Measurements from ENCODE around the gene RASA1.

The RASA1 gene

DNA sequence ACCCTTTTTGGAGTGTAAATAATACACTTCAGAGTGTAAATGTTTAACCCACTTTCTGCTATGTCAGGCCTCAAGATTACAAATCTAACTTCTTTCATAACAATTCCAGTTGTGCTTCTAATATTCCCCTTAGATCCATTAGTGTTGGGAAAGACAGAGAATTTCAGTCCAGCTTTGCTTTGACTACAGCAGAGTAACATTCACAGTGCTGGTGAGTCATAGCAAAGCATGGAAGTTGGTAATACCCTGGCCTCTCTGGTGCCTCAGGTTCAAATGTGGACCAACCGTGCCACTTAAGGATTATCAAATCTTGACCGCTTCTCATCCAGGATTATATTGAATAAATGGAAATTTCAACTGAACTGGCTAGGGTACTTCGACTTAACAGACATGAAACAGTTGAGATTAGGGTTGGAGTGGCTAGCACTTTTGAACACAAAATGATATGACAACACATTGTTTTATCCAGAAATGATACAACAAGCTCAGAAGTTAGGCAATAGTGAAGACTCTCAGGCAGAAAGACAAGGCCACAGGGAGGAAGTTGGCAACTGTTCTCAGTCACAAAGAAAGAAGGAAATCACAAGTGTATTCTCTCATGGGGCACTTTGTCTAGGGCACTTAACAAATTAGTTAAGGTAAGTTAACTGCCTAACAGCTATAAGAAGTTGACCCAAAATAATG, 24.4 kb upstream of the RASA1 start:
- in situ Hi-C loops (cut with MboI; ENCODE audit: low pct_unique_long_range_greater_than_20kb, low sequenced_read_pairs, unreplicated experiment) = no loop called here
- no peak for DNase-seq (ENCODE audit: low spot score)
- TF ChIP-seq, protein P1, sequence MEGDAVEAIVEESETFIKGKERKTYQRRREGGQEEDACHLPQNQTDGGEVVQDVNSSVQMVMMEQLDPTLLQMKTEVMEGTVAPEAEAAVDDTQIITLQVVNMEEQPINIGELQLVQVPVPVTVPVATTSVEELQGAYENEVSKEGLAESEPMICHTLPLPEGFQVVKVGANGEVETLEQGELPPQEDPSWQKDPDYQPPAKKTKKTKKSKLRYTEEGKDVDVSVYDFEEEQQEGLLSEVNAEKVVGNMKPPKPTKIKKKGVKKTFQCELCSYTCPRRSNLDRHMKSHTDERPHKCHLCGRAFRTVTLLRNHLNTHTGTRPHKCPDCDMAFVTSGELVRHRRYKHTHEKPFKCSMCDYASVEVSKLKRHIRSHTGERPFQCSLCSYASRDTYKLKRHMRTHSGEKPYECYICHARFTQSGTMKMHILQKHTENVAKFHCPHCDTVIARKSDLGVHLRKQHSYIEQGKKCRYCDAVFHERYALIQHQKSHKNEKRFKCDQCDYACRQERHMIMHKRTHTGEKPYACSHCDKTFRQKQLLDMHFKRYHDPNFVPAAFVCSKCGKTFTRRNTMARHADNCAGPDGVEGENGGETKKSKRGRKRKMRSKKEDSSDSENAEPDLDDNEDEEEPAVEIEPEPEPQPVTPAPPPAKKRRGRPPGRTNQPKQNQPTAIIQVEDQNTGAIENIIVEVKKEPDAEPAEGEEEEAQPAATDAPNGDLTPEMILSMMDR (IDR thresholded peaks at IDR 0.05; ENCODE audit: extremely low read depth, insufficient read depth, missing control alignments) = no peak

DNA sequence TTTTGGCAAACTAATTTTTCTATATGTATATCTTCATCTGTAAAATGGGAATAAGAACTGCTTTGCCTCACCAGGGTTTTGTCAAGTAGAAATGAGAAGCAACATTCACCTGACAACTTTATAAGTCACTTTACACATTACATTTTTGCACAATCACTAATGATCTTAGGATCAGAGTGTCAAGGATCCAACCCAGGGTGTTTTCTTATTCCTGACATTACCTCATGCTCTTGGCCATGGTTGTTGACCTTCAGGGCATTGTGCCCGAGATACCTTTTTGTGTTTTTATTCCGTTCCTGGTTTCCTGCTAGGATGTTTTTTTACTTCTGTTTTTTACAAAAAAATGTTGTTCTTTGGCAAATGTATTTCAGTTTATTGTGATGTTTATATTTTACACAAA, 22.2 kb upstream of the RASA1 start:
- TF ChIP-seq, protein P1 (IDR thresholded peaks at IDR 0.05; ENCODE audit: extremely low read depth, insufficient read depth, missing control alignments) = no peak
- DNase-seq (ENCODE audit: low spot score) = no peak
- in situ Hi-C loops (cut with MboI; ENCODE audit: low pct_unique_long_range_greater_than_20kb, low sequenced_read_pairs, unreplicated experiment) = no loop called here

- no peak for DNase-seq (ENCODE audit: low spot score)
- TF ChIP-seq, protein P1 (IDR thresholded peaks at IDR 0.05; ENCODE audit: extremely low read depth, insufficient read depth, missing control alignments) = no peak
- in situ Hi-C loops (cut with MboI; ENCODE audit: low pct_unique_long_range_greater_than_20kb, low sequenced_read_pairs, unreplicated experiment) = no loop called here
Measured at GRCh38 chr5:87246061-87246460, 21.6 kb upstream of the RASA1 start.

GRCh38 chr5:87252283-87252605, 15.4 kb upstream of the RASA1 start:
- DNase-seq (ENCODE audit: low spot score) = no peak
- TF ChIP-seq, protein P1 (IDR thresholded peaks at IDR 0.05; ENCODE audit: extremely low read depth, insufficient read depth, missing control alignments) = no peak
- in situ Hi-C loops (cut with MboI; ENCODE audit: low pct_unique_long_range_greater_than_20kb, low sequenced_read_pairs, unreplicated experiment) = no loop called here

DNA sequence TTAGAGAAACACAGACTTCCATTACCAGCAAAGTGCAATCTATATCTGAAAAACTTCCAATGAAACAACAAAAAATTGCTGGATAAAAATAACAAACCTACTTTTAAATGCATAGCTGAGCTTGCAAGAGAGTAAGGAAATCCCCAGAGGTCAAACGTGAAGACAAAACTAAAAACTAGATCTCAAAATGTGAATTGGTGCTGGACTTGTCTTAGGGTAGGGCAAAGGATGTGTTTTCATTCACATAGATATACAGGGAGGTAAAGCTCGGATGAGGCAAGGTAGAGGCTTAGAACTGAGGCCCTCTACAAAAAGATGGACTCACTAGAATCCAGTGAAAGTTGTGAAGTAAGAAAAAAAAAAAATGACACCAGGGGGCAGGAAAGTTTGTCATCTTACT, 13.6 kb upstream of the RASA1 start:
- in situ Hi-C loops (cut with MboI; ENCODE audit: low pct_unique_long_range_greater_than_20kb, low sequenced_read_pairs, unreplicated experiment) = no loop called here
- TF ChIP-seq, protein P1 (IDR thresholded peaks at IDR 0.05; ENCODE audit: extremely low read depth, insufficient read depth, missing control alignments) = no peak
- no peak for DNase-seq (ENCODE audit: low spot score)

GRCh38 chr5:87258507-87258906, 9.2 kb upstream of the RASA1 start:
- in situ Hi-C loops (cut with MboI; ENCODE audit: low pct_unique_long_range_greater_than_20kb, low sequenced_read_pairs, unreplicated experiment) = no loop called here
- TF ChIP-seq, protein P1 (IDR thresholded peaks at IDR 0.05; ENCODE audit: extremely low read depth, insufficient read depth, missing control alignments) = no peak
- DNase-seq (ENCODE audit: low spot score) = no peak
